ENCODE measurements around the gene FAM98A.

FAM98A gene

DNA sequence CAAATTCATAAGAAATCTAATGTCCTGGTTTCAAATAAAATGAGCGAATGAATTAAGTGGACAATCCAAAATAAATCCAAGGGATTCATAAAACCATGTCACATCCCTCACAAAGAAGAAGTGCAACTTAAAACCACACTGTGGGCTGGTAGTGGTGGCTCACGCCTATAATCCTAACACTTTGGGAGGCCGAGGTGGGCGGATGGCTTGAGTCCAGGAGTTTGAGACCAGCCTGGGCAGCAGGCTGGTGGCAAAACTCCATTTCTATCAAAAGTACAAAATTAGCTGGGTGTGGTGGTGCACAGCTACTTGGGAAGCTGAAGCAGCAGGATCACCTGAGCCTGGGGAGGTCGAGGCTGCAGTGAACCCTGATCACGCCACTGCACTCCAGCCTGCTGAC is 25.4 kb downstream of the FAM98A start:
- no peak overlapping the region for H3K4me3 ChIP-seq (IDR thresholded peaks at IDR 0.05; ENCODE audit: insufficient read depth, low read depth, low read length)
- H3K79me2 ChIP-seq (ENCODE audit: insufficient read depth, low read depth): no peaks in the 10 kb centered on the region
- H3K36me3 ChIP-seq (ENCODE audit: insufficient read depth): no peaks in the 10 kb centered on the region
- H3K27me3 ChIP-seq (ENCODE audit: insufficient read depth, low read depth): no peaks in the 10 kb centered on the region
- no peak overlapping the region for H3K27ac ChIP-seq
- no peak overlapping the region for H3K4me2 ChIP-seq
- H3K9ac ChIP-seq: no peak overlapping the region
- H3K4me1 ChIP-seq (ENCODE audit: low read depth, poor library complexity, severe bottlenecking): peaks cover 26% of the 10 kb centered on the region
- TF ChIP-seq, protein P1, sequence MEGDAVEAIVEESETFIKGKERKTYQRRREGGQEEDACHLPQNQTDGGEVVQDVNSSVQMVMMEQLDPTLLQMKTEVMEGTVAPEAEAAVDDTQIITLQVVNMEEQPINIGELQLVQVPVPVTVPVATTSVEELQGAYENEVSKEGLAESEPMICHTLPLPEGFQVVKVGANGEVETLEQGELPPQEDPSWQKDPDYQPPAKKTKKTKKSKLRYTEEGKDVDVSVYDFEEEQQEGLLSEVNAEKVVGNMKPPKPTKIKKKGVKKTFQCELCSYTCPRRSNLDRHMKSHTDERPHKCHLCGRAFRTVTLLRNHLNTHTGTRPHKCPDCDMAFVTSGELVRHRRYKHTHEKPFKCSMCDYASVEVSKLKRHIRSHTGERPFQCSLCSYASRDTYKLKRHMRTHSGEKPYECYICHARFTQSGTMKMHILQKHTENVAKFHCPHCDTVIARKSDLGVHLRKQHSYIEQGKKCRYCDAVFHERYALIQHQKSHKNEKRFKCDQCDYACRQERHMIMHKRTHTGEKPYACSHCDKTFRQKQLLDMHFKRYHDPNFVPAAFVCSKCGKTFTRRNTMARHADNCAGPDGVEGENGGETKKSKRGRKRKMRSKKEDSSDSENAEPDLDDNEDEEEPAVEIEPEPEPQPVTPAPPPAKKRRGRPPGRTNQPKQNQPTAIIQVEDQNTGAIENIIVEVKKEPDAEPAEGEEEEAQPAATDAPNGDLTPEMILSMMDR (conservative IDR thresholded peaks at IDR 0.05; ENCODE audit: low read depth, low read length): no peak
- no peaks in the 10 kb centered on the region for H4K20me1 ChIP-seq (ENCODE audit: insufficient read depth)
- no peak overlapping the region for H2AFZ ChIP-seq (ENCODE audit: low read depth)

DNA sequence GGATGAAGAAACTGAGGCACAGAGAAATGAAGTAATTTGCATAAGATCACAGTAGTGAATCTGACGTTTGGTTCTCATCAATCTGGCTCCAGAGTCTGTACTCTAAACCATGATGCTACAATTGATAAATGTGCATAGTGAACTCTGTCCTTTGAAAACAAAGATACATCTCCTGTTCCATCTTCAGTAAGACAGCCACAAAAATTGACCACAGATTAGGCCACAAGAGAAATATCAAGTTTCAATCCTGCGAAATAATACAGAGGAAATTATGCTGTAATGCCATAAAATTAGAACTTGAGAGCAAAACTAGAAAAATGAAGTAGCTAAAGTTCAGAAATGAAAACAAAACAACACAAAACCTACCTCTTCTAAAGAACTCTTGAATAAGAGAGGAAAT is 28.4 kb downstream of the FAM98A start:
- Histone ChIP-seq H3K36me3 (ENCODE audit: insufficient read depth) (no peaks in the 10 kb centered on the region), H2AFZ (ENCODE audit: low read depth) (no peak overlapping the region), H3K4me2 (peak overlapping the region; percentile 32), H3K9ac (no peak overlapping the region), H3K4me3 (IDR thresholded peaks at IDR 0.05; ENCODE audit: insufficient read depth, low read depth, low read length) (no peak overlapping the region), H3K4me1 (ENCODE audit: low read depth, poor library complexity, severe bottlenecking) (peaks cover 36% of the 10 kb centered on the region), H3K79me2 (ENCODE audit: insufficient read depth, low read depth) (no peaks in the 10 kb centered on the region), H3K27ac (peak overlapping the region; percentile 22), H4K20me1 (ENCODE audit: insufficient read depth) (no peaks in the 10 kb centered on the region), H3K27me3 (ENCODE audit: insufficient read depth, low read depth) (no peaks in the 10 kb centered on the region)
- TF ChIP-seq, protein P1 (conservative IDR thresholded peaks at IDR 0.05; ENCODE audit: low read depth, low read length): no peak

DNA sequence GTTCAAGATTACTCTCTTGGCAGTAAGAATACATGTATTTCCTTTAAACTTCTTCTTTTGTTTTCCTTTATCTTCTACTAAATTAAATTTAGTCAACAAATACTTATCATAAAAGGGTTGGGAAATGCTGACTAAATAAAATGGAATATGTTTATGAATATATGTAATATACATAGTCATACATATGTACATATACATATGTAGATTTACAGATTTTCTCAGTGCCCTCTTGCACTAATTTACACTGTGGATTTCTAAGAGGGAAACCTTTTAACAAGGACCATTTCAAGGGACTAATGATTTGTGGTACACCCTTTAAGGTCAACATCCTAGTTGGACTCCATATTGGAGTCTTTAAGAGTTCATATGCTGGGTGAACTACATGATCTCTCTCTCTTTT is 37.2 kb downstream of the FAM98A start:
- H3K27me3 ChIP-seq (ENCODE audit: insufficient read depth, low read depth): no peaks in the 10 kb centered on the region
- TF ChIP-seq, protein P1 (conservative IDR thresholded peaks at IDR 0.05; ENCODE audit: low read depth, low read length): no peak
- H3K36me3 ChIP-seq (ENCODE audit: insufficient read depth): no peaks in the 10 kb centered on the region
- H2AFZ ChIP-seq (ENCODE audit: low read depth): no peak overlapping the region
- H3K4me1 ChIP-seq (ENCODE audit: low read depth, poor library complexity, severe bottlenecking): peaks cover 17% of the 10 kb centered on the region
- H3K4me3 ChIP-seq (IDR thresholded peaks at IDR 0.05; ENCODE audit: insufficient read depth, low read depth, low read length): no peak overlapping the region
- H3K79me2 ChIP-seq (ENCODE audit: insufficient read depth, low read depth): no peaks in the 10 kb centered on the region
- no peak overlapping the region for H3K27ac ChIP-seq
- no peaks in the 10 kb centered on the region for H4K20me1 ChIP-seq (ENCODE audit: insufficient read depth)
- H3K4me2 ChIP-seq: no peak overlapping the region
- H3K9ac ChIP-seq: no peak overlapping the region

DNA sequence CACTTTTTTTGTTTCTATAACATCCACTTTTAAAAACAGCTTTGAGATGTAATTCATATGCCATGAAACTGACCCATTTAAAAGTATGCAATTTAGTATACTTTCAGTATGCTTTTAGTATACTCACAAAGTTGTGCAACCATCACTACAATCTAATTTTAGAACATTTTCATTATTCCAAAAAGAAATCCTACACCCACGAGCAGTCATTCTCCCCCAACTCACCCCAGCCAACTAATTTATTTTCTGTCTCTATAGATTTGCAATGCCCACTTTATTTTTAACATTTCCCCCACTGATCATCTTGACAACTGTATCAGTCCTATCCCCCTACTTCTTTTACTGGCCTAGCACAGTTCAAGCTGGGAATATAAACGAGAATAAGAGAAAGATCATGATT is 39.1 kb downstream of the FAM98A start:
- Histone ChIP-seq H3K4me2 (no peak overlapping the region), H3K4me3 (IDR thresholded peaks at IDR 0.05; ENCODE audit: insufficient read depth, low read depth, low read length) (no peak overlapping the region), H3K27ac (no peak overlapping the region), H2AFZ (ENCODE audit: low read depth) (no peak overlapping the region), H4K20me1 (ENCODE audit: insufficient read depth) (no peaks in the 10 kb centered on the region), H3K27me3 (ENCODE audit: insufficient read depth, low read depth) (no peaks in the 10 kb centered on the region), H3K9ac (no peak overlapping the region), H3K4me1 (ENCODE audit: low read depth, poor library complexity, severe bottlenecking) (peaks cover 17% of the 10 kb centered on the region), H3K36me3 (ENCODE audit: insufficient read depth) (no peaks in the 10 kb centered on the region), H3K79me2 (ENCODE audit: insufficient read depth, low read depth) (no peaks in the 10 kb centered on the region)
- TF ChIP-seq, protein P1 (conservative IDR thresholded peaks at IDR 0.05; ENCODE audit: low read depth, low read length): no peak
